ENCODE measurements around the gene CD38.

DNA sequence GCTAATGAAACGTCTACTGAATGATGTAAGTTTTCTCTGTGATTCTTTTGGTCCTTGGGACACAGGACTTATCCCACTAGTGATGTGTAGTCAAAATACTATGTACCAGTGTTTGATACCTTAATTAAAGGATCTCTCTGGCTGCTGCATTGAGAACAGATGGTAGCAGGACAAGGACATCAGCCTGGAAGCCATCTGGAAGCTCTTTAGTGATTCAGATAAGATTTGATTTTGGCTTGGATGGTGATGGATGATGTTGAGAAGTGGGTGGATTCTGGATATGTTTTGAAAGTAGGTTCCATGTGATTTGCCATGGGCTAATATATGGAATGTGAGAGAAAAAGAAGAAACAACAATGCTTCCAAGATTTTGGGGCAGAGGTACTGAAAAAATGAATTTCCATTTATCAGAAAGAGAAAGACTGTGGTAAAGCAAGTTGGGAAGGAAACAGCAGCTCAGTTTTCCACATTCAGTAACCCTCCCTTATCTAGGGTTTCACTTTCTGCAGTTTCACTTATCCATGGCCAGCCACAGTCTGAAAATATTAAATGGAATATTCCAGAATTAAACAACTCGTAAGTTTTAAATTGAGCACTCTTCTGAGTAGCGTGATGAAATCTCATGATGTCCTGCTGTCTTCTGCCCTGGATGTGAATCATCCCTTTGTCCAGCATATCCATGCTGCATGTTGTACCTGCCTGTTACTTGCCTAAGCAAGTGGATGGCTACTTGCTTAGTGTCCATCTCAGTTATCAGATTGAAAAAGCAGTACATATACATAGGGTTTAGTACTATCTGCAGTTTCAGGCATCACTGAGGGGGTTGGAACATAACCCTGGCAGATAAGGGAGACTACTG, 15.6 kb downstream of the CD38 start:
- TF ChIP-seq RAD21 (IDR thresholded peaks at IDR 0.05) (no peak), CTCF (IDR thresholded peaks at IDR 0.05; ENCODE audit: low read depth, low read length, missing input control) (no peak), TAF1 (conservative IDR thresholded peaks at IDR 0.05) (no peak), EGR1 (IDR thresholded peaks at IDR 0.05; ENCODE audit: low read depth in 2 of 2) (no peak), REST (IDR thresholded peaks at IDR 0.05) (no peak), YY1 (IDR thresholded peaks at IDR 0.05) (no peak), RXRA (IDR thresholded peaks at IDR 0.05) (no peak), MAX (IDR thresholded peaks at IDR 0.05) (no peak), JUND (IDR thresholded peaks at IDR 0.05) (no peak)
